ENCODE results near the gene HPN.

The HPN gene

GRCh38 chr19:35105411-35106290, 64.1 kb downstream of the HPN start:
- DNase-seq (ENCODE audit: low read depth in 3 of 3) = no peak

- no peak for DNase-seq (ENCODE audit: low read depth in 3 of 3)
Observed at GRCh38 chr19:35106291-35106583, 64.7 kb downstream of the HPN start.

- DNase-seq (ENCODE audit: low read depth in 3 of 3) = no peak
Observed at GRCh38 chr19:35106898-35107541, 65.5 kb downstream of the HPN start.

- DNase-seq (ENCODE audit: low read depth in 3 of 3) = peak in 1 of 3 experiments; percentile 13
Observed at GRCh38 chr19:35107545-35107944, 66.0 kb downstream of the HPN start.

GRCh38 chr19:35108730-35109129, 67.2 kb downstream of the HPN start:
- DNase-seq (ENCODE audit: low read depth in 3 of 3) = no peak

- no peak for DNase-seq (ENCODE audit: low read depth in 3 of 3)
Observed at GRCh38 chr19:35109395-35110112, 68.0 kb downstream of the HPN start.

- no peak for DNase-seq (ENCODE audit: low read depth in 3 of 3)
Observed at GRCh38 chr19:35110974-35111373, 69.5 kb downstream of the HPN start.

GRCh38 chr19:35112995-35113688, 71.6 kb downstream of the HPN start:
- DNase-seq (ENCODE audit: low read depth in 3 of 3) = no peak

GRCh38 chr19:35114353-35115176, 73.0 kb downstream of the HPN start:
- peak; percentile 43 to 65 (median 57) for DNase-seq (ENCODE audit: low read depth in 3 of 3)

GRCh38 chr19:35115177-35115951, 73.8 kb downstream of the HPN start, which contains the start of gene FXYD3:
Gene FXYD3, plus strand, starts transcription at chr19:35115823. Its CDS starts 3,554 bp downstream, at chr19:35119377.
- DNase-seq (ENCODE audit: low read depth in 3 of 3) = no peak
